A549 (cell line): ENCODE measurements around the gene FGF18.

Source experiments
- EP300 ChIP-seq, 2 experiments: fragments of >200 bp; sonication (Bioruptor Twin); formaldehyde crosslinking; IDR thresholded peaks; 2 replicates in 1 of 2; 3 replicates in 1 of 2; pipeline ENCODE4 v1.6.1; 2016 to 2017
- KDM1A ChIP-seq: fragments of 200-600 bp; sonication (generic); IDR thresholded peaks from 2 replicates; pipeline ENCODE4 v1.6.1; 2016; ENCODE audit warnings: low read depth, mild to moderate bottlenecking
- KDM5A ChIP-seq: fragments of 200-600 bp; sonication (generic); IDR thresholded peaks from 2 replicates; pipeline ENCODE4 v1.6.1; 2016; ENCODE audit warnings: antibody characterized with exemption, mild to moderate bottlenecking
- TF ChIP-seq, protein P1 (sequence below): fragments of >200 bp; sonication (Bioruptor Twin); formaldehyde crosslinking; IDR thresholded peaks from 3 replicates; pipeline ENCODE4 v1.5.1; 2016
- TF ChIP-seq, protein P2 (sequence below): IDR thresholded peaks from 2 replicates; pipeline ENCODE4 v1.6.1; 2012

- TF ChIP-seq KDM5A (no peak), EP300 (IDR thresholded peaks at IDR 0.05) (no peak), KDM1A (no peak)
- TF ChIP-seq, protein P1, sequence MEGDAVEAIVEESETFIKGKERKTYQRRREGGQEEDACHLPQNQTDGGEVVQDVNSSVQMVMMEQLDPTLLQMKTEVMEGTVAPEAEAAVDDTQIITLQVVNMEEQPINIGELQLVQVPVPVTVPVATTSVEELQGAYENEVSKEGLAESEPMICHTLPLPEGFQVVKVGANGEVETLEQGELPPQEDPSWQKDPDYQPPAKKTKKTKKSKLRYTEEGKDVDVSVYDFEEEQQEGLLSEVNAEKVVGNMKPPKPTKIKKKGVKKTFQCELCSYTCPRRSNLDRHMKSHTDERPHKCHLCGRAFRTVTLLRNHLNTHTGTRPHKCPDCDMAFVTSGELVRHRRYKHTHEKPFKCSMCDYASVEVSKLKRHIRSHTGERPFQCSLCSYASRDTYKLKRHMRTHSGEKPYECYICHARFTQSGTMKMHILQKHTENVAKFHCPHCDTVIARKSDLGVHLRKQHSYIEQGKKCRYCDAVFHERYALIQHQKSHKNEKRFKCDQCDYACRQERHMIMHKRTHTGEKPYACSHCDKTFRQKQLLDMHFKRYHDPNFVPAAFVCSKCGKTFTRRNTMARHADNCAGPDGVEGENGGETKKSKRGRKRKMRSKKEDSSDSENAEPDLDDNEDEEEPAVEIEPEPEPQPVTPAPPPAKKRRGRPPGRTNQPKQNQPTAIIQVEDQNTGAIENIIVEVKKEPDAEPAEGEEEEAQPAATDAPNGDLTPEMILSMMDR: no peak
- TF ChIP-seq, protein P2, sequence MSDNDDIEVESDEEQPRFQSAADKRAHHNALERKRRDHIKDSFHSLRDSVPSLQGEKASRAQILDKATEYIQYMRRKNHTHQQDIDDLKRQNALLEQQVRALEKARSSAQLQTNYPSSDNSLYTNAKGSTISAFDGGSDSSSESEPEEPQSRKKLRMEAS: no peak
Observed at GRCh38 chr5:171401167-171401947, 18.1 kb upstream of the FGF18 start.
